Measurements from ENCODE around the gene CWH43. TPM values are rescaled to one million over a fixed set of nuclear protein-coding genes. Genes with fewer than 3 reads are reported as not detected.
"Not testable (repeated sequence)": the region's sequence is repeated elsewhere in the genome, so short reads cannot be mapped to it uniquely, and the experiment has no call there.

The CWH43 gene
- total and polyA plus RNA-seq, 5 donors = not detected

DNA sequence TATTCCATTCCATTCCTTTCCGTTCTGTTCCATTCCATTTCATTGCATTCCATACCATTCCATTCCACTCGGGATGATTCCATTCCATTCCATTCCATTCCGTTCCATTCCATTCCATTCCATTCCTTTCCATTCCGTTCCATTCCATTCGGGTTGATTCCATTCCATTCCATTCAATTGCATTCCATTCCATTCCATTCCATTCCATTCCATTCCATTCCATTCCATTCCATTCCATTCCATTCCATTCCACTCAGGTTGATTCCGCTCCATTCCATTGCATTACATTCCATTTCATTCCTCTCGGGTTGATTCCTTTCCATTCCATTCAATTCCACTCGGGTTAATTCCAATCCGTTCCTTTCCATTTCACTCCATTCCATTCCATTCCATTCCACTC lies 111.0 kb downstream of the CWH43 start:
- H3K27ac ChIP-seq (ENCODE audit: low read length) = not testable (repeated sequence)

DNA sequence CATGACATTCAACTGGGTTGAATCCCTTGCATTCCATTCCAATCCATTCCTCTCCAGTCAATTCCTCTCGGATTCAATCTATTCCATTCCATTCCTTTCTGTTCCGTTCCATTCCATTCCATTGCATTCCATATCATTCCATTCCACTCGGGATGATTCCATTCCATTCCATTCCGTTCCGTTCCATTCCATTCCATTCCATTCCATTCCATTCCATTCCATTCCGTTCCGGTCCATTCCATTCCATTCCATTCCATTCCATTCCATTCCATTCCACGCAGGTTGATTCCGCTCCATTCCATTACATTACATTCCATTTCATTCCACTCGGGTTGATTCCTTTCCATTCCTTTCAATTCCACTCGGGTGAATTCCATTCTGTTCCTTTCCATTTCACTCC lies 111.4 kb downstream of the CWH43 start:
- H3K27me3 ChIP-seq (ENCODE audit: control insufficient read depth, insufficient read depth); H3K27ac ChIP-seq (ENCODE audit: low read length); H3K4me1 ChIP-seq (ENCODE audit: control insufficient read depth, insufficient read depth, low read length); H3K9me3 ChIP-seq (ENCODE audit: control insufficient read depth, low read length); intact Hi-C loops (cut with DNase I); H3K4me3 ChIP-seq (ENCODE audit: low read length); DNase-seq; ATAC-seq: not testable (repeated sequence)
- 67% methylated on average over 11 of the region's 11 CpGs for WGBS

More for the DNA sequence above, 111.0 kb downstream of the CWH43 start:
- H3K9me3 ChIP-seq (ENCODE audit: control insufficient read depth, low read length); H3K4me1 ChIP-seq (ENCODE audit: control insufficient read depth, insufficient read depth, low read length); H3K4me3 ChIP-seq (ENCODE audit: low read length); intact Hi-C loops (cut with DNase I); DNase-seq; H3K27me3 ChIP-seq (ENCODE audit: control insufficient read depth, insufficient read depth): not testable (repeated sequence)
- WGBS = 65% methylated on average over 9 of the region's 9 CpGs
- peak; percentile 56 to 73 for ATAC-seq

DNA sequence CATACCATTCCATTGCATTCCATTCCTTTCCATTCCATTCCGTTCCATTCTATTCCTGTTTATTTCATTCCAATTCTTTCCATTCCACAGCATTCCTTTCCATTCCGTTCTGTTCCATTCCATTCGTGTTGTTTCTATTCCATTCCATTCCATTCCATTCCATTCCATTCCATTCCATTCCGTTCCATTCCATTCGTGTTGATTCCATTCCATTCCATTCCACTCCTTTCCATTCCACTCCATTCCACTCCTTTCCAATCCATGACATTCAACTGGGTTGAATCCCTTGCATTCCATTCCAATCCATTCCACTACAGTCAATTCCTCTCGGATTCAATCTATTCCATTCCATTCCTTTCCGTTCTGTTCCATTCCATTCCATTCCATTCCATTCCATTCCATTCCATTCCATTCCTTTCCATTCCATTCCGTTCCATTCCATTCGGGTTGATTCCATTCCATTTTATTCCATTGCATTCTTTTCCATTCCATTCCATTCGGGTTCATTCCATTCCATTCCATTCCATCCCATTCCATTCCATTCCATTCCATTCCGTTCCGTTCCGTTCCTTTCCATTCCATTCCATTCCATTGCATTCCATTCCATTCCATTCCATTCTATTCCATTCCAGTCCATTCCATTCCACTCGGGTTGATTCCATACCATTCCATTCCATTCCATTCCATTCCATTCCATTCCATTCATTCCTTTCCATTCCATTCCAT lies 112.1 kb downstream of the CWH43 start:
- DNase-seq; H3K27me3 ChIP-seq (ENCODE audit: control insufficient read depth, insufficient read depth); H3K4me3 ChIP-seq (ENCODE audit: low read length); H3K9me3 ChIP-seq (ENCODE audit: control insufficient read depth, low read length); intact Hi-C loops (cut with DNase I); H3K4me1 ChIP-seq (ENCODE audit: control insufficient read depth, insufficient read depth, low read length); H3K27ac ChIP-seq (ENCODE audit: low read length): not testable (repeated sequence)
- ATAC-seq = peak; percentile 16 to 40
- WGBS = 71% methylated on average over 14 of the region's 14 CpGs

DNA sequence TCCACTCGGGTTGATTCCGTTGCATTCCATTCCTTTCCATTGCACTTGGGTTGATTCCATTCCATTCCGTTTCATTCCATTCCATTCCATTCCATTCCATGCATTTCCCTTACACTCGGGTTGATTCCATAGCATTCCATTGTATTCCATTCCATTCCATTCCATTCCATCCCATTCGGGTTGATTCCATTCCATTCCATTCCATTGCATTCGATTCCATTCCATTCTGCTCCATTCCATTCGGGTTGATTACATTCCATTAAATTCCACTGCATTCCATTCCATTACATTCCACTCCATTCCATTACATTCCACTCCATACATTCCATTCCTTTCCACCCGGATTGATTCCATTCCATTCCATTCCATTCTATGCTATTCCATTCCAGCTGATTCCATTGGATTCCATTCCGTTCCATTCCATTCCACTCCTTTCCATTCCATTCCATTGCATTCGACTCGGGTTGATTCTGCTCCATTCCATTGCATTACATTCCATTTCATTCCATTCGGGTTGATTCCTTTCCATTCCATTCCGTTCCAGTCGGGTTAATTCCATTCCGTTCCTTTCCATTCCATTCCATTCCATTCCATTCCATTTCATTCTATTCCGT lies 113.9 kb downstream of the CWH43 start:
- ATAC-seq; H3K9me3 ChIP-seq (ENCODE audit: control insufficient read depth, low read length); H3K4me1 ChIP-seq (ENCODE audit: control insufficient read depth, insufficient read depth, low read length); H3K4me3 ChIP-seq (ENCODE audit: low read length); H3K27me3 ChIP-seq (ENCODE audit: control insufficient read depth, insufficient read depth); DNase-seq; intact Hi-C loops (cut with DNase I); H3K27ac ChIP-seq (ENCODE audit: low read length): not testable (repeated sequence)
- WGBS = 70% methylated on average over 16 of the region's 16 CpGs

- H3K9me3 ChIP-seq (ENCODE audit: control insufficient read depth, low read length); H3K27me3 ChIP-seq (ENCODE audit: control insufficient read depth, insufficient read depth); H3K4me1 ChIP-seq (ENCODE audit: control insufficient read depth, insufficient read depth, low read length); H3K27ac ChIP-seq (ENCODE audit: low read length); DNase-seq; H3K4me3 ChIP-seq (ENCODE audit: low read length); intact Hi-C loops (cut with DNase I): not testable (repeated sequence)
- WGBS = 64% methylated on average over 9 of the region's 9 CpGs
- peak; percentile 60 to 73 for ATAC-seq
Measured at GRCh38 chr4:49102344-49102898, 116.3 kb downstream of the CWH43 start.

DNA sequence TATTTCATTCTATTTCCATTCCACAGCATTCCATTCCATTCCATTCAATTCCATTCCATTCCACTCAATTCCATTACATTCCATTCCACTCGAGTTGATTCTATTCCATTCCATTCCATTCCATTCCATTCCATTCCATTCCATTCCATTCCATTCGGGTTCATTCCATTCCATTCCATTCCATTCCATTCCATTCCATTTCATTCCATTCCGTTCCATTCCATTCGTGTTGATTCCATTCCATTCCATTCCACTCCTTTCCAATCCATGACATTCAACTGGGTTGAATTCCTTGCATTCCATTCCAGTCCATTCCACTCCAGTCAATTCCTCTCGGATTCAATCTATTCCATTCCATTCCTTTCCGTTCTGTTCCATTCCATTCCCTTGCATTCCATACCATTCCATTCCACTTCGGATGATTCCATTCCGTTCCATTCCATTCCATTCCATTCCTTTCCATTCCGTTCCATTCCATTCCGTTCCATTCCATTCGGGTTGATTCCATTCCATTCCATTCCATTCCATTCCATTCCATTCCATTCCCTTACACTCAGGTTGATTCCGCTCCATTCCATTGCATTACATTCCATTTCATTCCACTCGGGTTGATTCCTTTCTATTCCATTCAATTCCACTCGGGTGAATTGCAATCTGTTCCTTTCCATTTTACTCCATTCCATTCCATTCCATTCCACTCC lies 117.5 kb downstream of the CWH43 start:
- H3K27ac ChIP-seq (ENCODE audit: low read length) = not testable (repeated sequence)

DNA sequence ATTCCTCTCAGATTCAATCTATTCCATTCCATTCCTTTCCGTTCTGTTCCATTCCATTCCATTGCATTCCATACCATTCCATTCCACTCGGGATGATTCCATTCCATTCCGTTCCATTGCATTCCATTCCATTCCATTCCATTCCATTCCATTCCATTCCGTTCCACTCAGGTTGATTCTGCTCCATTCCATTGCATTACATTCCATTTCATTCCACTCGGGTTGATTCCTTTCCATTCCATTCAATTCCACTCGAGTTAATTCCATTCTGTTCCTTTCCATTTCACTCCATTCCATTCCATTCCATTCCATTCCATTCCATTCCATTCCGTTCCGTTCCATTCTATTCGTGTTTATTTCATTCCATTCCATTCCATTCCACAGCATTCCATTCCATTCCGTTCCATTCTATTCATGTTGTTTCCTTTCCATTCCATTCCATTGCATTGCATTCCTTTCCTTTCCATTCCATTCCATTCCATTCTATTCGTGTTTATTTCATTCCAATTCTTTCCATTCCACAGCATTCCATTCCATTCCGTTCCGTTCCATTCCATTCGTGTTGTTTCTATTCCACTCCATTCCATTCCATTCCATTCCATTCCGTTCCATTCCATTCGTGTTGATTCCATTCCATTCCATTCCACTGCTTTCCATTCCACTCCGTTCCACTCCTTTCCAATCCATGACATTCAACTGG lies 118.3 kb downstream of the CWH43 start:
- H3K4me1 ChIP-seq (ENCODE audit: control insufficient read depth, insufficient read depth, low read length); H3K9me3 ChIP-seq (ENCODE audit: control insufficient read depth, low read length); H3K27me3 ChIP-seq (ENCODE audit: control insufficient read depth, insufficient read depth); H3K27ac ChIP-seq (ENCODE audit: low read length); DNase-seq; intact Hi-C loops (cut with DNase I); H3K4me3 ChIP-seq (ENCODE audit: low read length): not testable (repeated sequence)
- 58% methylated on average over 17 of the region's 17 CpGs for WGBS
- peak; percentile 12 to 51 for ATAC-seq

More for the DNA sequence above, 117.5 kb downstream of the CWH43 start:
- ATAC-seq = peak; percentile 36 to 57
- H3K4me1 ChIP-seq (ENCODE audit: control insufficient read depth, insufficient read depth, low read length); H3K27me3 ChIP-seq (ENCODE audit: control insufficient read depth, insufficient read depth); H3K4me3 ChIP-seq (ENCODE audit: low read length); intact Hi-C loops (cut with DNase I); DNase-seq; H3K9me3 ChIP-seq (ENCODE audit: control insufficient read depth, low read length): not testable (repeated sequence)
- 66% methylated on average over 14 of the region's 14 CpGs for WGBS

GRCh38 chr4:49105248-49105904 lies 119.3 kb downstream of the CWH43 start:
- WGBS = 73% methylated on average over 11 of the region's 11 CpGs
- H3K27ac ChIP-seq (ENCODE audit: low read length); H3K9me3 ChIP-seq (ENCODE audit: control insufficient read depth, low read length); H3K4me1 ChIP-seq (ENCODE audit: control insufficient read depth, insufficient read depth, low read length); H3K4me3 ChIP-seq (ENCODE audit: low read length); H3K27me3 ChIP-seq (ENCODE audit: control insufficient read depth, insufficient read depth); DNase-seq; intact Hi-C loops (cut with DNase I): not testable (repeated sequence)
- peak; percentile 1 to 2 for ATAC-seq

GRCh38 chr4:49107262-49107661 lies 121.2 kb downstream of the CWH43 start:
- H3K9me3 ChIP-seq (ENCODE audit: control insufficient read depth, low read length); DNase-seq; ATAC-seq; intact Hi-C loops (cut with DNase I); H3K27ac ChIP-seq (ENCODE audit: low read length); H3K4me3 ChIP-seq (ENCODE audit: low read length); H3K4me1 ChIP-seq (ENCODE audit: control insufficient read depth, insufficient read depth, low read length); H3K27me3 ChIP-seq (ENCODE audit: control insufficient read depth, insufficient read depth): not testable (repeated sequence)
- WGBS = 57% methylated on average over 6 of the region's 6 CpGs

- H3K4me1 ChIP-seq (ENCODE audit: control insufficient read depth, insufficient read depth, low read length); H3K27me3 ChIP-seq (ENCODE audit: control insufficient read depth, insufficient read depth); DNase-seq; H3K27ac ChIP-seq (ENCODE audit: low read length); intact Hi-C loops (cut with DNase I); H3K4me3 ChIP-seq (ENCODE audit: low read length); H3K9me3 ChIP-seq (ENCODE audit: control insufficient read depth, low read length): not testable (repeated sequence)
- peak; percentile 85 to 87 for ATAC-seq
- WGBS = 55% methylated on average over 15 of the region's 17 CpGs
Measured at GRCh38 chr4:49108183-49108978, 122.3 kb downstream of the CWH43 start.

All from right cardiac atrium (tissue), 5 donors.